Keratinocyte (primary cell): Measurements from ENCODE around the gene NKX2-4. TPM values are rescaled to one million over a fixed set of nuclear protein-coding genes. Genes with fewer than 3 reads are reported as not detected.

Experiments
- DNase-seq: peaks from one replicate; pipeline ENCODE4 v3.0.0-alpha.2; 2011; ENCODE audit warnings: low read depth, missing footprints, low spot score
- FAIRE-seq: peaks from 2 replicates; lab custom pipeline; 2011; peaks lifted over from hg19 to GRCh38; lab: Jason Lieb, UNC
- H2AFZ ChIP-seq: 2 replicates; pipeline ENCODE4 v1.6.0; 2012; ENCODE audit warnings: low read length, control low read depth, inconsistent platforms; ENCODE audit not compliant: control insufficient read depth
- H3K27ac ChIP-seq: 2 replicates; pipeline ENCODE4 v1.5.1; 2011; ENCODE audit warnings: low read length; ENCODE audit not compliant: control insufficient read depth, insufficient read depth
- H3K27me3 ChIP-seq: 3 replicates; pipeline ENCODE4 v1.6.0; 2011; ENCODE audit warnings: low read length; ENCODE audit not compliant: control insufficient read depth, insufficient read depth; ENCODE audit errors: extremely low read depth
- H3K36me3 ChIP-seq, 2 experiments: 2 replicates in 1 of 2; 3 replicates in 1 of 2; pipeline ENCODE4 v1.5.1; 2011; ENCODE audit warnings: low read length in 2 of 2, mild to moderate bottlenecking in 1 of 2; ENCODE audit not compliant: control insufficient read depth in 2 of 2, insufficient read depth in 2 of 2; ENCODE audit errors: extremely low read depth in 1 of 2
- H3K4me1 ChIP-seq: 3 replicates; pipeline ENCODE4 v1.5.1; 2011; ENCODE audit warnings: low read length; ENCODE audit not compliant: control insufficient read depth, insufficient read depth; ENCODE audit errors: extremely low read depth
- H3K4me2 ChIP-seq: 3 replicates; pipeline ENCODE4 v1.6.0; 2011; ENCODE audit warnings: low read depth, low read length; ENCODE audit not compliant: control insufficient read depth, insufficient read depth; ENCODE audit errors: extremely low read depth
- H3K4me3 ChIP-seq, 3 experiments: fragments of 200-600 bp in 1 of 3; sonication (generic) in 1 of 3; 2 replicates in 2 of 3; 3 replicates in 1 of 3; pipeline ENCODE4 v1.5.1; 2011 to 2016; ENCODE audit warnings: low read length in 3 of 3, mild to moderate bottlenecking in 3 of 3, control low read depth in 2 of 3, inconsistent platforms in 1 of 3, low read depth in 1 of 3, mixed read lengths in 1 of 3, mixed run types in 1 of 3, moderate library complexity in 1 of 3; ENCODE audit not compliant: control insufficient read depth in 2 of 3, insufficient read depth in 2 of 3; ENCODE audit errors: extremely low read depth in 1 of 3
- H3K79me2 ChIP-seq: 2 replicates; pipeline ENCODE4 v1.6.0; 2012; ENCODE audit warnings: low read length; ENCODE audit not compliant: control insufficient read depth, insufficient read depth
- H3K9ac ChIP-seq: 3 replicates; pipeline ENCODE4 v1.6.0; 2011; ENCODE audit warnings: low read length; ENCODE audit not compliant: control insufficient read depth, insufficient read depth; ENCODE audit errors: extremely low read depth
- H3K9me1 ChIP-seq: 3 replicates; pipeline ENCODE4 v1.6.0; 2011; ENCODE audit warnings: low read length; ENCODE audit not compliant: control insufficient read depth, insufficient read depth; ENCODE audit errors: extremely low read depth
- H3K9me3 ChIP-seq: 2 replicates; pipeline ENCODE4 v1.5.1; 2012; ENCODE audit warnings: low read depth, low read length; ENCODE audit not compliant: control insufficient read depth
- H4K20me1 ChIP-seq: 3 replicates; pipeline ENCODE4 v1.6.0; 2011; ENCODE audit warnings: low read length; ENCODE audit not compliant: control insufficient read depth, insufficient read depth; ENCODE audit errors: extremely low read depth
- CTCF ChIP-seq, 3 experiments: IDR thresholded peaks in 1 of 3; conservative IDR thresholded peaks in 1 of 3; optimal IDR thresholded peaks in 1 of 3; 2 replicates in 2 of 3; 3 replicates in 1 of 3; pipeline versions ENCODE3 to v1.5.1; 2011; ENCODE audit warnings: low read length in 3 of 3, mild to moderate bottlenecking in 3 of 3, moderate library complexity in 2 of 3, control low read depth in 1 of 3, inconsistent platforms in 1 of 3; ENCODE audit not compliant: insufficient read depth in 2 of 3; ENCODE audit errors: extremely low read depth in 1 of 3
- EZH2 ChIP-seq: IDR thresholded peaks from one replicate; pipeline ENCODE4 v1.6.1; 2012; ENCODE audit warnings: inconsistent platforms, mild to moderate bottlenecking, low read length, moderate library complexity
- dilution Hi-C: fragments of 300-500 bp; cut with MboI; formaldehyde crosslinking; loops from one replicate; pipeline ENCODE4 v1.7.0; 2020; ENCODE audit warnings: low sequenced_read_pairs; ENCODE audit not compliant: extremely low pct_ligation_motif_present
- polyA plus RNA-seq, 5 experiments: library from polyadenylated mRNA; depleted of rRNA in 3 of 5; stranded (reverse) in 3 of 5; stranded (forward) in 1 of 5; unstranded in 1 of 5; fragments of >200 nt; gene quantifications; 1 replicate in 1 of 5; 2 replicates in 3 of 5; 3 replicates in 1 of 5; pipeline versions ENCODE4 v1.2.1 to v1.2.3, GENCODE V29; 2011 to 2012; ENCODE audit warnings: missing spikeins in 2 of 5, low read depth in 1 of 5, low replicate concordance in 1 of 5

The NKX2-4 gene
- polyA plus RNA-seq, 1 donor (not counting 4 experiments of a cell fraction or from before 2014, with no cell fraction given) = not detected

GRCh38 chr20:21394551-21394950 lies 2.8 kb downstream of the NKX2-4 start:
- TF ChIP-seq CTCF (optimal IDR thresholded peaks at IDR 0.05 in 1 of 3, IDR thresholded peaks at IDR 0.05 in 1 of 3, conservative IDR thresholded peaks at IDR 0.05 in 1 of 3; ENCODE audit: extremely low read depth in 1 of 3, insufficient read depth in 2 of 3, low read length in 3 of 3) (no peak), EZH2 (no peak)
- Histone ChIP-seq H3K36me3 (no peaks in the 10 kb centered on the region), H3K9ac (no peak overlapping the region), H4K20me1 (no peaks in the 10 kb centered on the region), H3K4me3 (no peak overlapping the region), H3K4me2 (no peak overlapping the region), H3K9me1 (no peaks in the 10 kb centered on the region), H3K79me2 (no peaks in the 10 kb centered on the region), H3K9me3 (no peaks in the 10 kb centered on the region), H2AFZ (no peak overlapping the region), H3K27me3 (peaks cover 73% of the 10 kb centered on the region), H3K4me1 (no peaks in the 10 kb centered on the region), H3K27ac (no peak overlapping the region)
- FAIRE-seq (no peak), DNase-seq (no peak)
- dilution Hi-C loops = no loop called here

- dilution Hi-C loops = no loop called here
- Histone ChIP-seq H3K4me2 (no peak overlapping the region), H3K27me3 (peaks cover 70% of the 10 kb centered on the region), H3K9me1 (no peaks in the 10 kb centered on the region), H3K36me3 (peaks cover 0 to 4% of the 10 kb centered on the region in 2 experiments), H3K9me3 (no peaks in the 10 kb centered on the region), H3K79me2 (no peaks in the 10 kb centered on the region), H3K4me3 (no peak overlapping the region), H3K4me1 (no peaks in the 10 kb centered on the region), H2AFZ (no peak overlapping the region), H3K27ac (no peak overlapping the region), H4K20me1 (no peaks in the 10 kb centered on the region), H3K9ac (no peak overlapping the region)
- FAIRE-seq (no peak), DNase-seq (no peak)
- TF ChIP-seq EZH2 (no peak), CTCF (optimal IDR thresholded peaks at IDR 0.05 in 1 of 3, IDR thresholded peaks at IDR 0.05 in 1 of 3, conservative IDR thresholded peaks at IDR 0.05 in 1 of 3; ENCODE audit: extremely low read depth in 1 of 3, insufficient read depth in 2 of 3, low read length in 3 of 3) (no peak)
Measured at GRCh38 chr20:21393816-21394519, 3.4 kb downstream of the NKX2-4 start.
